Activated T-cell treated with anti-CD3 and anti-CD28 coated beads, Interleukin-2, amount 50 U/mL, for 72 hours (primary cell): Measurements from ENCODE around the gene LIPA. TPM values are rescaled to one million over a fixed set of nuclear protein-coding genes. Genes with fewer than 3 reads are reported as not detected.
"Not testable (repeated sequence)": the region's sequence is repeated elsewhere in the genome, so short reads cannot be mapped to it uniquely, and the experiment has no call there.

ENCODE experiments used
- ATAC-seq, 2 donors: fragments of 150-1000 bp; cut with Tn5 transposase; replicated peaks in 1 of 2; 2 replicates each; pipeline ENCODE4 v1.10.0; 2021; ENCODE audit warnings: moderate library complexity in 2 of 2, mild to moderate bottlenecking in 1 of 2
- DNase-seq, 2 donors: peaks; one replicate each; pipeline ENCODE4 v3.0.0; 2021 to 2022; ENCODE audit warnings: mixed read lengths in 1 of 2
- H3K27ac Mint-ChIP-seq: one replicate; pipeline ENCODE4 v1.8.0; 2022; ENCODE audit warnings: mild to moderate bottlenecking, moderate library complexity, mixed read lengths
- H3K27me3 Mint-ChIP-seq: one replicate; pipeline ENCODE4 v1.8.0; 2022; ENCODE audit warnings: low read depth, mixed read lengths
- H3K36me3 Mint-ChIP-seq, 2 donors: one replicate each; pipeline ENCODE4 v1.8.0; 2022; ENCODE audit warnings: mixed read lengths in 2 of 2, mild to moderate bottlenecking in 1 of 2; ENCODE audit not compliant: insufficient read depth in 2 of 2
- H3K4me1 Mint-ChIP-seq: one replicate; pipeline ENCODE4 v1.8.0; 2022; ENCODE audit warnings: low read depth, mixed read lengths
- H3K4me3 Mint-ChIP-seq, 2 donors: one replicate each; pipeline ENCODE4 v1.8.0; 2022; ENCODE audit warnings: mild to moderate bottlenecking in 2 of 2, mixed read lengths in 2 of 2, moderate library complexity in 2 of 2
- H3K9me3 Mint-ChIP-seq, 2 donors: one replicate each; pipeline ENCODE4 v1.8.0; 2022; ENCODE audit warnings: mixed read lengths in 2 of 2
- total RNA-seq, 2 donors: library from RNA; stranded (reverse); gene quantifications; one replicate each; pipeline ENCODE4 v1.2.3, GENCODE V29; 2022

The LIPA gene
- total RNA-seq, 2 donors from 2014 or later = 19.5 to 21.3 TPM

DNA sequence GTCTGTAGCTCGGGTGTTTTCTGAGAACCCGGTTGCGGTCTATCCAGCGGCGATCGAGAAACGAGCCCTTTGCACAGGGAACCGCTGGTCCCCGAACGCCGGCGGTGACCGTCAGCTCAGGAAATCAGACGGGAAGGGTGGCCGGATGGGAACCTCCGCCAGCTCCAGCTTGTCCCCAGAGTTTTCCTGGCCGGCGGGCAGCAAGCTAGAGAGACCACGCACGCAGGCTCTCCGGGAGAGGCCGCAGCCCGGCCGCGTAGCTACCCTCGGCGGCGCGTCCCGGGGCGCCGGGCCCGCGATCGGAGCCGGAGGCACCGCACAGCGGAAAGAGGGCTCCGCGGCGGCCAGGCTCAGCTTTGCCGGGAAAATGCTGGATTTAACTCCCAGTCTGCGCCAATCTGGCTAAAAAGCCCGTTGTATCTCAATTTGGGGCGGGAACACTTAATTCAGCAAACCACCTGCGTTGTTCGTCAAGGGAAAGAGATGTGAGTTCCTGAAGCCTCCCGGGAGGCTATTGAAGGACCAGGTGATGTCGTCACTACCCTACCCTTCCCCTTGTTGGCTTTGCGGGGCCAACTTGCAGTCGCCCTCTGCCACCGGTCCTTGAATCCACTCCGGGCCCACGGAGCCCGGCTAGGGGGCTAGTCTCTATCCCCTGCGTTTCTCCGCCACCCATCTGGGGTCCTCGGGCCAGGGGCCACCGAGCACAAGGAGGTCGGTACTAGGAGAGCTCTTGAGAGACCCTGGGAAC lies 43.6 kb downstream of the LIPA start:
- H3K27me3 Mint-ChIP-seq = peaks cover 26% of the 10 kb centered on the region
- H3K27ac Mint-ChIP-seq = no peak overlapping the region
- H3K36me3 Mint-ChIP-seq = no peaks in the 10 kb centered on the region
- peak; percentile 34 to 35 for DNase-seq
- ATAC-seq = peak; percentile 54 to 61
- peak overlapping the region; percentile 90 for H3K4me3 Mint-ChIP-seq
- no peaks in the 10 kb centered on the region for H3K9me3 Mint-ChIP-seq
- peaks cover 20% of the 10 kb centered on the region for H3K4me1 Mint-ChIP-seq

DNA sequence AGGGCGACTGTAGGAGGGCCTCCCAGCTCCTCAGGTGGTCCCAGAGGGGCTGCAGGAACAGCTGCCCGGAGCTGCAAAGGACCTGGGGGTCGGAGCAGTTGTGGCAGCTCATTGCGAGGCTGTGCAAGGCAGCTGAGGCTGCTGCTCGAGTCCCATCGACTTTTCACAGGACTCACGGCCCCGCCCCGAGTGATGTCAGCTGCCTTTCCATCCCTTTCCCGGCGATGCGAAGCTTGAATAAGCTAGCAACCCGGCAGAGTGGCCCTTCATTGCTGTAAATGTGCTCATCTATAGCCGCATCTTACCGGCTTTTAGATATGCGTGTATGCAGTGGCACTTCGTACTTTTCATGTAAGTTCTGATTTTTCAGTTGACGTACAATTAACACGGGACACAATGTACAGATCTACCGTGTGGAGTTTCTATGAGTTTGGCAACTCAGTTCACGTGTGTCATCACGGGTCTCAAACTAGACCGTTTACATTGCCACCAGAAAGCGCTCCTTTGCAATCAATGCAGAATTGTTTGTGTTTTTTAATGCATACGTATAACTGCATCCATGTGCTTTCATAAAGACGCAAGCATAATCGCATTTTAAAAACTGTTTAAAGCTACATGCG lies 44.3 kb downstream of the LIPA start, which contains the start of gene CH25H:
TSS of gene CH25H (minus strand) at position 137 of the 620 bp plus-strand sequence. CDS start at position 112, 25 bp downstream.
- no peaks in the 10 kb centered on the region for H3K9me3 Mint-ChIP-seq
- peak; percentile 67 to 68 for ATAC-seq
- peak within 1 kb of the TSS; percentile 13 for H3K27ac Mint-ChIP-seq
- H3K27me3 Mint-ChIP-seq = peaks cover 26% of the 10 kb centered on the region
- no peaks in the 10 kb centered on the region for H3K36me3 Mint-ChIP-seq
- peak within 1 kb of the TSS; percentile 90 for H3K4me3 Mint-ChIP-seq
- peaks cover 17% of the 10 kb centered on the region for H3K4me1 Mint-ChIP-seq
- peak; percentile 45 to 51 for DNase-seq

- ATAC-seq (peak; percentile 65 to 67), DNase-seq (peak; percentile 27 to 29)
- H3K4me1 Mint-ChIP-seq = peaks cover 14% of the 10 kb centered on the region
- H3K4me3 Mint-ChIP-seq = peak overlapping the region; percentile 90
- H3K9me3 Mint-ChIP-seq = no peaks in the 10 kb centered on the region
- H3K36me3 Mint-ChIP-seq = no peaks in the 10 kb centered on the region
- peaks cover 25% of the 10 kb centered on the region for H3K27me3 Mint-ChIP-seq
- H3K27ac Mint-ChIP-seq = peak overlapping the region; percentile 13
Measured at GRCh38 chr10:89206402-89207180, 45.0 kb downstream of the LIPA start.

- H3K27me3 Mint-ChIP-seq = peaks cover 6% of the 10 kb centered on the region
- no peaks in the 10 kb centered on the region for H3K9me3 Mint-ChIP-seq
- ATAC-seq = no peak
- H3K27ac Mint-ChIP-seq = no peak overlapping the region
- DNase-seq = no peak
- peaks cover 14% of the 10 kb centered on the region for H3K4me1 Mint-ChIP-seq
- H3K36me3 Mint-ChIP-seq = no peaks in the 10 kb centered on the region
- H3K4me3 Mint-ChIP-seq = no peak overlapping the region
Measured at GRCh38 chr10:89204621-89205185, 46.9 kb downstream of the LIPA start.

DNA sequence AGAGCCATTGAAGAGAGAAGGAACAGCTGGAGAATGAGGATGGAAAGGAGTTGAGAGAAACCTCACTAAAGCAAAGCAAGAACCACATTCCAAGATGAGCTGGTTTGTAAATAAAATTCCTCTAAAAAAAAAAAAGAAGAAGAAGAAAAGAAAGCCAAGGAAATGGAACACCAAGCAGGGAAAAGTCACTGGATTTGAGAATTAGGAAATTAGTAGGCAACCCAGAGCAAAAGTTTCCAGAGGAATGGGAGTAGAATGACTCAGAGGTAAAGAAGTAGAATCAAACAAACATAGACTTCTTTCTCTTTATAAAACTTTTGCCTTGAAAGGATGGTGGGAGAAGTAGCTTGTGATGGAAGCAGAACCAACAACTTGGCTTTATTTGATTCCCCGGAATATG lies 48.3 kb downstream of the LIPA start:
- Mint-ChIP-seq H3K4me3 (no peak overlapping the region), H3K9me3 (no peaks in the 10 kb centered on the region), H3K27me3 (no peaks in the 10 kb centered on the region), H3K36me3 (no peaks in the 10 kb centered on the region), H3K27ac (no peak overlapping the region), H3K4me1 (peaks cover 14% of the 10 kb centered on the region)
- no peak for ATAC-seq
- no peak for DNase-seq

DNA sequence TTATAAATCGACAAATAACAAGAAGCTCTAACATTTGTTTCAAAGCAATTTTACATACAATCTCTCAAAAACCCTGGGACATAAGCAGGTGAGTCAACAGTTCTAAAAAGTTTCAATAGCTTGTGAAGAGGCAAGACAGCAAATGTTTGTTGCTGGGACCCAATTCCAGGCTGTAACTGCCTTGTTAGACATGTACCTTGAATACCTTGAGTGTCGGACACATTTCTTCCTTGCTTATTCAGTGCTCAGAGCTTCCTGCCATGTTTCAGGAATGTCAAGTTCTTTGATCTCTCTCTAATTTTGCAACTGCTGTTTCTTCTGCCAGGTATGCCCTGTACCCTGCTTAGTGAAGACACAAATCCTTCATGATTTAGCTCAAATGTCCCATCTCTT lies 49.5 kb downstream of the LIPA start:
- DNase-seq (no peak), ATAC-seq (no peak)
- Mint-ChIP-seq H3K27ac (no peak overlapping the region), H3K4me1 (peaks cover 9% of the 10 kb centered on the region), H3K36me3 (no peaks in the 10 kb centered on the region), H3K27me3 (no peaks in the 10 kb centered on the region), H3K4me3 (no peak overlapping the region), H3K9me3 (no peaks in the 10 kb centered on the region)

DNA sequence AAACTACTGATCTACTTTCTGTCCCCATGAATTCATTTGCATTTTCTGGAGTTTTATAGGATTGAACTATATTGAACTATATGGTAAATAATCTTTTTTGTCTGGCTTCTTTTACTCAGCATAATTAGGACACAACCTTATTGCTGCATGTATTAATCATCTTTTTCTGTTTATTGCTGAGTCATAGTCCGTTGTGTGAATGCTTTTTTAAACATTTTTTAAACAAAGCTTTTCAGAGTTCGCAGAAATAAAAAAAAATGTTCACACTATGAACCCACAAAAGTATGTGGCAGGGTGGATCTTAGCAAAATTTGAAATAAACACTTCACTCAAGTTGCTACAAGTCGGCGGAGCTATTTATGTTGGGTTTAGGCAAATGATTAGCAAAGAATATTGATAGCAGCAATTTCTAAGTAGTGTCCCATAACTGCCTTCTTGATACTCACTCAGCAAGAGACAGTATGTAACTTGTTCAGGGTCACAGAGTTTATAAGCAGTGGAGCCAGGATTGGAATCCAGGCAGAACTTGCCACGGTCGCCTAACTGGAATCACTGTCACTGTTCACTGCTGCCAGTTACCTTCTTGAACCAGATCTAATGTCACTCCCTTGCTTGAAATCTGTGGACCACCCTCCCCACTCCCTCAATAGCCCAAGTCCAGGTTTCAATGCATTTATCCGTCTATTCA lies 50.1 kb downstream of the LIPA start:
- Mint-ChIP-seq H3K9me3 (no peaks in the 10 kb centered on the region), H3K4me3 (no peak overlapping the region)
- ATAC-seq = no peak

GRCh38 chr10:89197473-89197872 lies 54.1 kb downstream of the LIPA start:
- Mint-ChIP-seq H3K4me3 (no peak overlapping the region), H3K27ac (no peak overlapping the region), H3K36me3 (no peaks in the 10 kb centered on the region), H3K27me3 (peaks cover 11% of the 10 kb centered on the region), H3K9me3 (no peaks in the 10 kb centered on the region), H3K4me1 (peaks cover 7% of the 10 kb centered on the region)
- no peak for ATAC-seq
- no peak for DNase-seq

More for the DNA sequence above, 50.1 kb downstream of the LIPA start:
- Mint-ChIP-seq H3K36me3 (no peaks in the 10 kb centered on the region), H3K4me1 (peaks cover 4% of the 10 kb centered on the region), H3K27ac (no peak overlapping the region), H3K27me3 (no peaks in the 10 kb centered on the region)
- DNase-seq = no peak

GRCh38 chr10:89191301-89191700 lies 60.3 kb downstream of the LIPA start:
- H3K4me1 Mint-ChIP-seq, DNase-seq, H3K4me3 Mint-ChIP-seq, H3K36me3 Mint-ChIP-seq, ATAC-seq, H3K9me3 Mint-ChIP-seq, H3K27ac Mint-ChIP-seq: not testable (repeated sequence)
- H3K27me3 Mint-ChIP-seq = peaks cover 27% of the 10 kb centered on the region

- DNase-seq (no peak), ATAC-seq (no peak)
- Mint-ChIP-seq H3K9me3 (peaks cover 3 to 6% of the 10 kb centered on the region in 2 donors), H3K27me3 (peaks cover 40% of the 10 kb centered on the region), H3K36me3 (peaks cover 0 to 1% of the 10 kb centered on the region in 2 donors), H3K27ac (no peak overlapping the region), H3K4me1 (peaks cover 7% of the 10 kb centered on the region), H3K4me3 (no peak overlapping the region)
Measured at GRCh38 chr10:89189211-89189734, 62.3 kb downstream of the LIPA start.

DNA sequence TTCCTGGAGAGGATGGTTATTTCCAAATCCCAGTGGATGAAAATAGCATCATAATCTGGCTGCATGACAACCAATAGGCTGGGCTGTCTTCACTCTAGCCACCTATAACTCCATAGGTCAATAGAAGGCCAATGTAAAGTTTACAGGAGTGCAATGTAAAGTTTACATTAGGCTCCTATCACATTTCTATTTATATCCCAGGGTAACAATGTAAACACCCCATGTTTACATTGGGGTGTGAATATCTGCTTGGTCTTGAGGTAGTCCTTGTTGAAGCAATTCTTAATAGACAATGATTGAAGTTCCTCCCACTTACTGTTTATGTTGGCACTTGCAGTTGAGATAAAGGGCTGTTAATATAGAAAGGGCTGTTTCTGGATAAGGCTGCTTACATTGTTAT lies 65.9 kb downstream of the LIPA start:
- no peaks in the 10 kb centered on the region for H3K4me1 Mint-ChIP-seq
- H3K9me3 Mint-ChIP-seq = peaks cover 3 to 6% of the 10 kb centered on the region in 2 donors
- H3K4me3 Mint-ChIP-seq = no peak overlapping the region
- H3K27me3 Mint-ChIP-seq = peaks cover 27% of the 10 kb centered on the region
- no peak for DNase-seq
- ATAC-seq = no peak
- peaks cover 0 to 1% of the 10 kb centered on the region in 2 donors for H3K36me3 Mint-ChIP-seq
- H3K27ac Mint-ChIP-seq = no peak overlapping the region

DNA sequence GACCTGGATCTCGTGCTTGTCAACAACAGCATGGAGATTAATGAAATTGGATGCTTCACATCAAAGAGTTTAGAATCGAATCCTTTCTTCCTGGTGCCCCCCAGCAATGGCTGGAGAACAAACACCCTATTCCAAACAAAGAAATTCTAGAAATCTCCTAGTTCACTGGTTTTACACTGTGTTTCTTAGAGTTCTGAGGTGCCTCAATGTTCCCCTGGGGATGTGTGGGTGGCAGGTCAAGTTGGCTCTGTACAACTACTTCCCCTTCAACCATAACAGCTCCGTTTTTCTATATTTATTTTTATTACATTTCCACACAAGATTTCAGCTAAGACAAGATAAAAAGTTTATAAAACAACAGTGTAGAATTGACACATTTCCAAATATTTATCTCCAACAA lies 66.9 kb downstream of the LIPA start:
- DNase-seq (no peak), ATAC-seq (no peak)
- peaks cover 0 to 6% of the 10 kb centered on the region in 2 donors for H3K9me3 Mint-ChIP-seq
- no peak overlapping the region for H3K4me3 Mint-ChIP-seq
- H3K4me1 Mint-ChIP-seq = no peaks in the 10 kb centered on the region
- no peak overlapping the region for H3K27ac Mint-ChIP-seq
- H3K36me3 Mint-ChIP-seq = peaks cover 0 to 1% of the 10 kb centered on the region in 2 donors
- H3K27me3 Mint-ChIP-seq = peaks cover 25% of the 10 kb centered on the region
